DND-41 (cell line): ENCODE data around the gene MGAT4A.

Experiments
- EZH2 ChIP-seq: IDR thresholded peaks from 3 replicates; pipeline ENCODE4 v1.6.1; 2012; ENCODE audit warnings: borderline replicate concordance, low read depth, mild to moderate bottlenecking, moderate library complexity, low read length, inconsistent platforms; ENCODE audit not compliant: severe bottlenecking
- TF ChIP-seq, protein P1 (sequence below): IDR thresholded peaks from 2 replicates; pipeline ENCODE4 v1.5.1; 2012; ENCODE audit warnings: borderline replicate concordance, low read length, moderate library complexity, mild to moderate bottlenecking; ENCODE audit not compliant: poor library complexity, severe bottlenecking; ENCODE audit errors: extremely low read depth

- TF ChIP-seq, protein P1, sequence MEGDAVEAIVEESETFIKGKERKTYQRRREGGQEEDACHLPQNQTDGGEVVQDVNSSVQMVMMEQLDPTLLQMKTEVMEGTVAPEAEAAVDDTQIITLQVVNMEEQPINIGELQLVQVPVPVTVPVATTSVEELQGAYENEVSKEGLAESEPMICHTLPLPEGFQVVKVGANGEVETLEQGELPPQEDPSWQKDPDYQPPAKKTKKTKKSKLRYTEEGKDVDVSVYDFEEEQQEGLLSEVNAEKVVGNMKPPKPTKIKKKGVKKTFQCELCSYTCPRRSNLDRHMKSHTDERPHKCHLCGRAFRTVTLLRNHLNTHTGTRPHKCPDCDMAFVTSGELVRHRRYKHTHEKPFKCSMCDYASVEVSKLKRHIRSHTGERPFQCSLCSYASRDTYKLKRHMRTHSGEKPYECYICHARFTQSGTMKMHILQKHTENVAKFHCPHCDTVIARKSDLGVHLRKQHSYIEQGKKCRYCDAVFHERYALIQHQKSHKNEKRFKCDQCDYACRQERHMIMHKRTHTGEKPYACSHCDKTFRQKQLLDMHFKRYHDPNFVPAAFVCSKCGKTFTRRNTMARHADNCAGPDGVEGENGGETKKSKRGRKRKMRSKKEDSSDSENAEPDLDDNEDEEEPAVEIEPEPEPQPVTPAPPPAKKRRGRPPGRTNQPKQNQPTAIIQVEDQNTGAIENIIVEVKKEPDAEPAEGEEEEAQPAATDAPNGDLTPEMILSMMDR: no peak
- TF ChIP-seq EZH2: no peak
Observed at GRCh38 chr2:98650998-98651397, 79.9 kb downstream of the MGAT4A start.
